H1 (cell line): ENCODE results near the gene BCAS1. TPM values are rescaled to one million over a fixed set of nuclear protein-coding genes. Genes with fewer than 3 reads are reported as not detected.

Experiments used
- CTCF ChIP-seq, 3 experiments: IDR thresholded peaks; 1 replicate in 2 of 3; 2 replicates in 1 of 3; pipeline versions ENCODE4 v1.5.1 to v1.6.1; 2011; ENCODE audit warnings: low read length in 3 of 3, mild to moderate bottlenecking in 3 of 3, inconsistent platforms in 2 of 3, low read depth in 1 of 3, moderate library complexity in 1 of 3; ENCODE audit not compliant: insufficient read depth in 1 of 3; ENCODE audit errors: control extremely low read depth in 1 of 3
- RAD21 ChIP-seq, 2 experiments: IDR thresholded peaks in 1 of 2; conservative IDR thresholded peaks in 1 of 2; 2 replicates each; pipeline ENCODE4 v1.6.1; 2011; ENCODE audit warnings: low read depth in 2 of 2, low read length in 2 of 2, improper control_type of control experiment in 1 of 2, inconsistent platforms in 1 of 2, mild to moderate bottlenecking in 1 of 2, moderate library complexity in 1 of 2
- SP1 ChIP-seq: IDR thresholded peaks from 2 replicates; pipeline ENCODE4 v1.6.1; 2011; ENCODE audit warnings: low read depth, low read length
- SRF ChIP-seq: IDR thresholded peaks from 2 replicates; pipeline ENCODE4 v1.6.1; 2011; ENCODE audit warnings: mild to moderate bottlenecking, low read depth, low read length, moderate library complexity
- polyA plus RNA-seq, 7 experiments: library from polyadenylated mRNA; depleted of rRNA in 3 of 7; stranded (reverse) in 5 of 7; unstranded in 2 of 7; fragments of >200 nt in 5 of 7; fragments of 200-250 nt in 2 of 7; gene quantifications; 1 replicate in 5 of 7; 2 replicates in 1 of 7; 4 replicates in 1 of 7; pipeline versions ENCODE4 v1.2.1 to v1.2.3, GENCODE V29; 2011 to 2013; ENCODE audit warnings: missing spikeins in 2 of 7, mixed read lengths in 2 of 7
- total RNA-seq: library from RNA; stranded (reverse); fragmentation: NEBNext Ultra II Directional; extraction: Animal tissue kit (Norgen Biotek cat#: 25700); gene quantifications from 2 replicates; pipeline ENCODE4 v1.2.1, GENCODE V29; 2021

Gene BCAS1
- total and polyA plus RNA-seq, 2 of the 8 experiments (the other 6 are each of a cell fraction or from before 2014, with no cell fraction given): 0.06 to 0.19 TPM

GRCh38 chr20:54061101-54061881, 9.1 kb downstream of the BCAS1 start (continued):
- TF ChIP-seq CTCF (IDR thresholded peaks at IDR 0.05; ENCODE audit: control extremely low read depth in 1 of 3, insufficient read depth in 1 of 3, low read depth in 1 of 3, low read length in 3 of 3): no peak
- TF ChIP-seq SP1: no peak
- no peak for TF ChIP-seq SRF
- no peak for TF ChIP-seq RAD21 (IDR thresholded peaks at IDR 0.05 in 1 of 2, conservative IDR thresholded peaks at IDR 0.05 in 1 of 2; ENCODE audit: low read depth in 2 of 2, low read length in 2 of 2)
